ENCODE results near the gene APCDD1L. TPM values are rescaled to one million over a fixed set of nuclear protein-coding genes. Genes with fewer than 3 reads are reported as not detected.

The APCDD1L gene
- total RNA-seq = under 1 TPM in 2 of 4 donors, not detected in 2; 0.21 to 0.30 TPM

DNA sequence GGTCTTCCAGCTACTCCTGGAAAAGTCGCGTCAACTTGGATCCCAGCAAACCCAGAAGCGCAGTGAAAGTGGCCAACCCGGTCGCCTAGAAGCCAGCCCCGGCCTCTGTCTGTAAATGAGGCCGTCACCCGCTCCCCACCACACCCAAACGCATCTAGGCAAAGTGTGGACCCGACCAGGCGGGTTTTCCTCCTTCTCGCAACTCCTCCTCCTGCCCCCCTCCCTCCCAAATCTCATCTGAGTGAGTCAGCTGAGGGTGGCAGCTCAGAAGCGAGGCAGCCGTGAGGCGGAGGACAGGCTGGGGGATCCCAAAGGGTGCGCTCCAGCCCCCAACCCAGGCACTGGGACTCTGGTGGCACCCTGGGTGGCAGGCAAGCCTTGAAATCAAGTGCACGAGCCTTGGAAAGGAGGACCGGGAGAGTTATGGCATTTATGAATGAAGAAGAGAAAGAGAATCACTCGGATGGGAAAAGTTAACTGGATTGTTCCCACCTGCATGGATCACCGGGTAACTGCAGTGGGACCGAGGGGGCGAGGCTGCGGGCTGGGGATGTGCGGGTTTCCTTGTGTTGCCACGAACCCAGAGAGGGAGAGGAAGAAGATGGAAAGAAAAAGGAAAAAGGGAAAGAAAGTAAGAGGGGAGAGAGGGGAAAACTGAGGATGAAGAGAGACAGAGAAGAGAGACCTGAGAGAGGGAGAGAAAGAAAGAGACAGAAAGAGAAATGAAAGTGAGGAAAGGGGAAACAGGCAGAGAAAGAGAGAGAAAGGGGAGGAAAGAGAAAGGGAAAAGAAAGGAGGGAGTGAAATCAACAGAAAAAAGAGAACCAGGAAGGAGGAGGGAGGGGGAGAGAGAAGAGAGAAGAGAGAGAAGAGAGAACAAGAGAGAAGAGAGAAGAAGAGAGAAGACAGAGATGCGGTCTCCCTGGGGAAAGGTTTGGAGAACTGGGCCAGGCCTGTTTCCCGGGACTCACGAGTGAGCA, at the start of gene APCDD1L:
TSS of gene APCDD1L (minus strand) at position 167 of the 980 bp plus-strand sequence. CDS start 692 bp downstream, outside the sequence.
- H3K27me3 ChIP-seq = peaks cover 0 to 35% of the 10 kb centered on the region in 2 donors
- no peak for DNase-seq (ENCODE audit: low spot score in 2 of 2)
- peak within 1 kb of the TSS in 2 of 4 donors; percentile 18 to 27 for H3K4me3 ChIP-seq
- peaks cover 0 to 9% (median 0%) of the 10 kb centered on the region in 4 donors for H3K4me1 ChIP-seq
- H3K36me3 ChIP-seq = no peaks in the 10 kb centered on the region
- TF ChIP-seq EP300 (IDR thresholded peaks at IDR 0.05) (no peak), POLR2A (IDR thresholded peaks at IDR 0.05) (no peak)
- TF ChIP-seq, protein P1, sequence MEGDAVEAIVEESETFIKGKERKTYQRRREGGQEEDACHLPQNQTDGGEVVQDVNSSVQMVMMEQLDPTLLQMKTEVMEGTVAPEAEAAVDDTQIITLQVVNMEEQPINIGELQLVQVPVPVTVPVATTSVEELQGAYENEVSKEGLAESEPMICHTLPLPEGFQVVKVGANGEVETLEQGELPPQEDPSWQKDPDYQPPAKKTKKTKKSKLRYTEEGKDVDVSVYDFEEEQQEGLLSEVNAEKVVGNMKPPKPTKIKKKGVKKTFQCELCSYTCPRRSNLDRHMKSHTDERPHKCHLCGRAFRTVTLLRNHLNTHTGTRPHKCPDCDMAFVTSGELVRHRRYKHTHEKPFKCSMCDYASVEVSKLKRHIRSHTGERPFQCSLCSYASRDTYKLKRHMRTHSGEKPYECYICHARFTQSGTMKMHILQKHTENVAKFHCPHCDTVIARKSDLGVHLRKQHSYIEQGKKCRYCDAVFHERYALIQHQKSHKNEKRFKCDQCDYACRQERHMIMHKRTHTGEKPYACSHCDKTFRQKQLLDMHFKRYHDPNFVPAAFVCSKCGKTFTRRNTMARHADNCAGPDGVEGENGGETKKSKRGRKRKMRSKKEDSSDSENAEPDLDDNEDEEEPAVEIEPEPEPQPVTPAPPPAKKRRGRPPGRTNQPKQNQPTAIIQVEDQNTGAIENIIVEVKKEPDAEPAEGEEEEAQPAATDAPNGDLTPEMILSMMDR (IDR thresholded peaks at IDR 0.05) = no peak
- H3K27ac ChIP-seq = no peak within 1 kb of the TSS
- 21 to 23% methylated on average over 27 of the region's 28 CpGs for WGBS, 2 donors
- H3K9me3 ChIP-seq = no peaks in the 10 kb centered on the region

- Histone ChIP-seq H3K4me3 (no peak overlapping the region), H3K4me1 (no peaks in the 10 kb centered on the region), H3K36me3 (no peaks in the 10 kb centered on the region), H3K27ac (no peak overlapping the region), H3K9me3 (peaks cover 0 to 5% (median 0%) of the 10 kb centered on the region in 4 donors), H3K27me3 (no peaks in the 10 kb centered on the region)
- 93 to 96% methylated on average over 7 of the region's 7 CpGs for WGBS, 2 donors
- no peak for DNase-seq (ENCODE audit: low spot score in 2 of 2)
- TF ChIP-seq EP300 (IDR thresholded peaks at IDR 0.05) (no peak), POLR2A (IDR thresholded peaks at IDR 0.05) (no peak)
- TF ChIP-seq, protein P1 (IDR thresholded peaks at IDR 0.05) = no peak
These were observed 44.1 kb upstream of the APCDD1L start for GRCh38 chr20:58559368-58559729.

- WGBS, 2 donors = 83 to 85% methylated on average over 19 of the region's 19 CpGs
- H3K36me3 ChIP-seq = no peaks in the 10 kb centered on the region
- no peaks in the 10 kb centered on the region for H3K4me1 ChIP-seq
- no peak for DNase-seq (ENCODE audit: low spot score in 2 of 2)
- no peaks in the 10 kb centered on the region for H3K9me3 ChIP-seq
- no peak overlapping the region for H3K27ac ChIP-seq
- no peak for TF ChIP-seq EP300 (IDR thresholded peaks at IDR 0.05)
- TF ChIP-seq, protein P1 (IDR thresholded peaks at IDR 0.05) = no peak
- no peak overlapping the region for H3K4me3 ChIP-seq
- H3K27me3 ChIP-seq = no peaks in the 10 kb centered on the region
These were observed 43.5 kb upstream of the APCDD1L start for GRCh38 chr20:58558486-58559367.

GRCh38 chr20:58557733-58558342, 42.6 kb upstream of the APCDD1L start:
- Histone ChIP-seq H3K36me3 (no peaks in the 10 kb centered on the region), H3K4me1 (no peaks in the 10 kb centered on the region), H3K27me3 (no peaks in the 10 kb centered on the region), H3K9me3 (no peaks in the 10 kb centered on the region), H3K27ac (no peak overlapping the region), H3K4me3 (no peak overlapping the region)
- 74 to 76% methylated on average over 10 of the region's 10 CpGs for WGBS, 2 donors
- TF ChIP-seq POLR2A (IDR thresholded peaks at IDR 0.05) = no peak
- TF ChIP-seq, protein P1 (IDR thresholded peaks at IDR 0.05) = no peak
- no peak for TF ChIP-seq EP300 (IDR thresholded peaks at IDR 0.05)
- no peak for DNase-seq (ENCODE audit: low spot score in 2 of 2)
